Measurements from ENCODE around the gene C1orf210. TPM values are rescaled to one million over a fixed set of nuclear protein-coding genes. Genes with fewer than 3 reads are reported as not detected.
A peak's percentile ranks its signal among the peaks of the same experiment; 100 is the strongest.

C1orf210 gene
- total and polyA plus RNA-seq, 3 experiments from 2014 or later = not detected

DNA sequence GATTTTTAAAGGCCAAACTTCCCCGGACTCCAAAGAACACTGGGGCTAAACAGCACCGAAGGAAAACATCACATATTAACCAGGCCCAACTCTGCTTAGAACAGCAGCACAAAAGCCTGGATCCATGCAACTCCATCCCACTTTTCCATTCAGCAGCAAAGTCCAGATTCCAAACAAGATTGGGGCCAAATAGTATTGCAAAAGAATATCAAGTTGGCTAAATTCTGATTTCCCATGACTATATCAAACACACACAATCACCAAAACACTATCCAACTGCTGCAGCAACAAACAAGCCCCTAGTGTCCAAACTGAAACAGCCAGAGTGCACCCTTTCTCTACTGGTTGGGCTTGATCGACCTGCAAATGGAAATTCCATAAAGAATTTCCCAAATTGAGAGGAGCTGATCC lies 35.0 kb downstream of the C1orf210 start:
- H3K36me3 Mint-ChIP-seq = no peaks in the 10 kb centered on the region
- ChIA-PET CTCF (no interaction called here), POLR2A (no interaction called here)
- H3K27ac Mint-ChIP-seq = no peak overlapping the region
- Histone ChIP-seq H3K27ac (ENCODE audit: low read depth, low read length) (no peak overlapping the region), H3K4me3 (ENCODE audit: low read length) (no peak overlapping the region), H3K36me3 (ENCODE audit: insufficient read depth, low read length) (no peaks in the 10 kb centered on the region), H3K4me1 (ENCODE audit: insufficient read depth, low read length) (no peaks in the 10 kb centered on the region), H3K9me3 (ENCODE audit: low read length) (no peaks in the 10 kb centered on the region), H3K27me3 (ENCODE audit: insufficient read depth, low read length, poor library complexity, severe bottlenecking) (no peaks in the 10 kb centered on the region)
- no peaks in the 10 kb centered on the region for H3K4me1 Mint-ChIP-seq
- no peak overlapping the region for H3K4me3 Mint-ChIP-seq
- H3K27me3 Mint-ChIP-seq = peaks cover 2 to 27% of the 10 kb centered on the region in 2 donors
- H3K9me3 Mint-ChIP-seq = no peaks in the 10 kb centered on the region
- DNase-seq = no peak

DNA sequence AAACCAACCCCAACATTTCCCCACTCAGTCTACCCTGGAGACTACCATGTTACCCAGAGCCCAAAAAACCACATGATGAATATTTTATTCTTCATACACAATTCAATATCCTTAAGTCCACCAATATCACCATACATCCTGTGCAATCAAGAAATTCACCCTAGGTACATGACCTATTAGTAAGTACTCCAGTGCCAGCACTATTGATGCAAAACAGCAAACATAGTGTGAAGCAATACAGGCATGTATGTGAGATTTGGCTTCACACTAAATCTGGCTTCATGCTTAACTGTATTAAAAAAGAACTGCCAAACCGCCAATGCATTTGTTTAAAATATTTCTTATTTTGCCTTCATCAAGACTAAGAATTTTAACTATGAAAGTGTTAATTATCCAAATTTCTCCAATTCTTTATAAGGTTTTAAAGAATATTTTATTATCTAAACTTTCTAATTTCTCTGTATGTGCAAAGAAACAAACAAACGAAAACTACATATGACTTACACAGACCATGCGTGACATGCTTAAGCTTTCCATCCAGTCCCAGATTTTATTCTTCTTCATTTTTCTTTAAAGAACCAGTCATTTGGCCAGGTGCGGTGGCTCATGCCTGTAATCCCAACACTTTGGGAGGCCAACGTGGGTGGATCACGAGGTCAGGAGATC lies 38.0 kb downstream of the C1orf210 start:
- Mint-ChIP-seq H3K4me1 (no peaks in the 10 kb centered on the region), H3K27me3 (peaks cover 5 to 22% of the 10 kb centered on the region in 2 donors), H3K4me3 (no peak overlapping the region), H3K36me3 (no peaks in the 10 kb centered on the region), H3K9me3 (no peaks in the 10 kb centered on the region), H3K27ac (peak overlapping the region in 1 of 8 donors; percentile 0)
- H3K9me3 ChIP-seq (ENCODE audit: low read length) = no peaks in the 10 kb centered on the region
- H3K27me3 ChIP-seq (ENCODE audit: insufficient read depth, low read length, poor library complexity, severe bottlenecking) = no peaks in the 10 kb centered on the region
- POLR2A ChIA-PET = no interaction called here
- CTCF ChIA-PET = no interaction called here
- H3K36me3 ChIP-seq (ENCODE audit: insufficient read depth, low read length) = no peaks in the 10 kb centered on the region
- H3K4me1 ChIP-seq (ENCODE audit: insufficient read depth, low read length) = no peaks in the 10 kb centered on the region
- no peak for DNase-seq
- no peak overlapping the region for H3K4me3 ChIP-seq (ENCODE audit: low read length)
- H3K27ac ChIP-seq (ENCODE audit: low read depth, low read length) = no peak overlapping the region

DNA sequence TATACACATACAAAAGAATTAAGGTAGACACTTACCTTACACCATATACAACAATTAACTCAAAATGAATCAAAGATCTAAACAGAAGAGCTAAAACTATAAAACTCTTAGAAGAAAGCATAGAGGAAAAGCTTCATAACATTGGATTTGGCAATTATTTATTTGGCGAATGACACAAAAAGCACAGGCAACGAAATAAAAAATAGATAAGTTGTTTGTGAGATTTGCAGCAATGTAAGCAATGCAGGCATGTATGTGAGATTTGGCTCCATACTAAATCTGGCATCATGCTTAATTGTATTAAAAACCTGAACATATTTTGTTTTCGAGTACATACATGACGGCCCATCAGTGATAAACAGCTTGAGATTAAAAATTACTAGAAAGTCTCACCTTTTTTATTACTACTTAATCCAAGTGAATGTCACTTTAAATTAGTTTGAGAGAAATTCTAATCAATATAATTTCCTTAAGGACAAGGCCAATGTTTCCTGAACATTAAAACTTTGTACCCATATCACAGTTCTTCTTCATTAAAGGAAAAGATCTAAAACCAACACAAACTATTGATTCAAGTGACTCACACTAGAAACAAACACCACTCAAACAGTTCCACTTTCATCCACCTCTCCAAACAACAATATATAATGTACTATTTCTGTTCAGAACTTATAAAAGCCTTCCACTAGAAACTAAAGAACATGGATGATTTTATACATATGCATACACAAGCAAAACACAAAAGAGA lies 38.7 kb downstream of the C1orf210 start:
- ChIA-PET CTCF (no interaction called here), POLR2A (no interaction called here)

DNA sequence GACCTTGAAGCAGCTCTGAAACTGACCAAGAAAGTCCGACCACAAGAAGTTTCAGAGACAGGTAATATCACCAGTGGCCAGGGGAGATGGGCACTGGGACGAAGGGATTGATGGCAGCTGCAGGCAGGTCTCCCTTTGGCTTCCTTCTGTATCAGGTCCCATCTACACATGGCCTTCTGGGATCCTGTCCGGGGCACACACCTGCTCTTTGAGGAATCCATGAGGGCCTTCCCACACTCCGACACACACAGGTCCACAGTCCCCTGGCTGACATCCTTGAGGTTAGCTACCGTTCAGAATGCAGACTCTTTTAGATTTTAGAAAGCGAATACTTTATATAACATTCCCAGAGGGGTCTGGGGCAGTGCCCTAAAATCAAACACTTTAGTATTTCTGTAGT lies 42.1 kb downstream of the C1orf210 start:
- Histone ChIP-seq H3K4me1 (ENCODE audit: insufficient read depth, low read length) (no peaks in the 10 kb centered on the region), H3K9me3 (ENCODE audit: low read length) (no peaks in the 10 kb centered on the region), H3K27me3 (ENCODE audit: insufficient read depth, low read length, poor library complexity, severe bottlenecking) (no peaks in the 10 kb centered on the region), H3K36me3 (ENCODE audit: insufficient read depth, low read length) (no peaks in the 10 kb centered on the region), H3K27ac (ENCODE audit: low read depth, low read length) (no peak overlapping the region), H3K4me3 (ENCODE audit: low read length) (no peak overlapping the region)
- ChIA-PET POLR2A (no interaction called here), CTCF (interaction anchor here (1.1 kb wide), 1 partner anchor 171 kb away, joined by 5 read pairs; no protein-coding TSS in a partner anchor)
- Mint-ChIP-seq H3K27ac (no peak overlapping the region), H3K36me3 (no peaks in the 10 kb centered on the region), H3K4me1 (peaks cover 0 to 3% (median 0%) of the 10 kb centered on the region in 3 donors), H3K4me3 (no peak overlapping the region), H3K27me3 (peaks cover 5 to 12% of the 10 kb centered on the region in 2 donors), H3K9me3 (no peaks in the 10 kb centered on the region)
- no peak for DNase-seq

More for the DNA sequence above, 38.7 kb downstream of the C1orf210 start:
- DNase-seq = no peak
- Mint-ChIP-seq H3K4me3 (no peak overlapping the region), H3K36me3 (no peaks in the 10 kb centered on the region), H3K9me3 (no peaks in the 10 kb centered on the region), H3K27me3 (peaks cover 7 to 22% of the 10 kb centered on the region in 2 donors), H3K27ac (peak overlapping the region in 1 of 8 donors; percentile 0), H3K4me1 (no peaks in the 10 kb centered on the region)
- Histone ChIP-seq H3K36me3 (ENCODE audit: insufficient read depth, low read length) (no peaks in the 10 kb centered on the region), H3K27ac (ENCODE audit: low read depth, low read length) (no peak overlapping the region), H3K4me1 (ENCODE audit: insufficient read depth, low read length) (no peaks in the 10 kb centered on the region), H3K27me3 (ENCODE audit: insufficient read depth, low read length, poor library complexity, severe bottlenecking) (no peaks in the 10 kb centered on the region), H3K9me3 (ENCODE audit: low read length) (no peaks in the 10 kb centered on the region), H3K4me3 (ENCODE audit: low read length) (no peak overlapping the region)

DNA sequence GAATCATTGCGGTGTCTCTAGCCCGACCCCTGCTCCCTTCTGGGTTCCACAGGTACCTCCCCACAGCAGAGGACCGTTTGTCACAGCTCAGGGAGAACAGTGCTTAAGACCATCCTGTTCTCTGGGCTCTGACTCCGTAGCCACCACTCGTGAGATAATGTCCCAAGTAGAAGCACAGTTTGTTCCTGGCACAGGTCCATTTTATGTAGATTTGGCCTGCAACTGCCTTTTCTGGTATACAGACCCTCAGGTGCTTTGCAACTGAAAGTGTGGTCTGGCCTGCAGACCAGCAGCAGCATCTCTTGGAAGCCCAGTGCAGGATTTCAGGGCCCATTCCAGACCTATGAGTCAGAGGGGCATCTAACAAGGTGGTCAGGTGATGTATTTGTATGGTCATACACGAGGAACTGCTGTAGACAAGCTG lies 44.0 kb downstream of the C1orf210 start:
- H3K9me3 ChIP-seq (ENCODE audit: low read length) = no peaks in the 10 kb centered on the region
- no peak overlapping the region for H3K27ac Mint-ChIP-seq
- H3K9me3 Mint-ChIP-seq = peaks cover 0 to 1% (median 0%) of the 10 kb centered on the region in 5 donors
- no peak for DNase-seq
- no peaks in the 10 kb centered on the region for H3K36me3 ChIP-seq (ENCODE audit: insufficient read depth, low read length)
- POLR2A ChIA-PET = no interaction called here
- no peak overlapping the region for H3K4me3 ChIP-seq (ENCODE audit: low read length)
- no peaks in the 10 kb centered on the region for H3K36me3 Mint-ChIP-seq
- H3K4me1 ChIP-seq (ENCODE audit: insufficient read depth, low read length) = no peaks in the 10 kb centered on the region
- peaks cover 5 to 7% of the 10 kb centered on the region in 2 donors for H3K27me3 Mint-ChIP-seq
- CTCF ChIA-PET = no interaction called here
- peaks cover 0 to 3% (median 0%) of the 10 kb centered on the region in 3 donors for H3K4me1 Mint-ChIP-seq
- no peaks in the 10 kb centered on the region for H3K27me3 ChIP-seq (ENCODE audit: insufficient read depth, low read length, poor library complexity, severe bottlenecking)
- H3K4me3 Mint-ChIP-seq = no peak overlapping the region
- H3K27ac ChIP-seq (ENCODE audit: low read depth, low read length) = no peak overlapping the region

DNA sequence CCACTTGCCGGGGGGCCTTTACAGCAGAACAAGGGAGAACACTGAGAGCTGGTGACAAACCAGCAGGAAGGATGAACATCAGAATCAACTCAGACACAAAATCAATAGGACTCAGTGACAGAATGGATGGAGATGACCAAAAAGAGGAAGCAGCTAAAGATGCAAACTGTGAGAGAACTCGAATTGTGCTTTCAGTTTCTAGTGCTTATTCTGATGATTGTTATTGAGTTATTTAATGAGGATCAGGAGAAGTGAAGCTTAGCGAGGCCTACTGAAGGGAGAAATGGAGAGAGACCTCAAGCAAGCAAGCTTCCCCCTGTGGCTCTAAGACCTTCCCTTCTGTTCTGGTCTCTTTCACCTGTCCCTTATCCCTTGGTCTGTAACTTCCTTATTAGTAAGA lies 45.9 kb downstream of the C1orf210 start:
- DNase-seq = no peak
- Mint-ChIP-seq H3K36me3 (no peaks in the 10 kb centered on the region), H3K27me3 (peaks cover 5 to 11% of the 10 kb centered on the region in 2 donors), H3K4me1 (peaks cover 0 to 3% (median 0%) of the 10 kb centered on the region in 3 donors), H3K27ac (no peak overlapping the region), H3K4me3 (no peak overlapping the region), H3K9me3 (peaks cover 0 to 1% (median 0%) of the 10 kb centered on the region in 5 donors)
- H3K9me3 ChIP-seq (ENCODE audit: low read length) = no peaks in the 10 kb centered on the region
- no peak overlapping the region for H3K4me3 ChIP-seq (ENCODE audit: low read length)
- H3K36me3 ChIP-seq (ENCODE audit: insufficient read depth, low read length) = no peaks in the 10 kb centered on the region
- H3K27ac ChIP-seq (ENCODE audit: low read depth, low read length) = no peak overlapping the region
- CTCF ChIA-PET = interaction anchor here (1.6 kb wide), 1 partner anchor 175 kb away, joined by 6 read pairs; no protein-coding TSS in a partner anchor
- POLR2A ChIA-PET = no interaction called here
- H3K4me1 ChIP-seq (ENCODE audit: insufficient read depth, low read length) = no peaks in the 10 kb centered on the region
- H3K27me3 ChIP-seq (ENCODE audit: insufficient read depth, low read length, poor library complexity, severe bottlenecking) = no peaks in the 10 kb centered on the region

DNA sequence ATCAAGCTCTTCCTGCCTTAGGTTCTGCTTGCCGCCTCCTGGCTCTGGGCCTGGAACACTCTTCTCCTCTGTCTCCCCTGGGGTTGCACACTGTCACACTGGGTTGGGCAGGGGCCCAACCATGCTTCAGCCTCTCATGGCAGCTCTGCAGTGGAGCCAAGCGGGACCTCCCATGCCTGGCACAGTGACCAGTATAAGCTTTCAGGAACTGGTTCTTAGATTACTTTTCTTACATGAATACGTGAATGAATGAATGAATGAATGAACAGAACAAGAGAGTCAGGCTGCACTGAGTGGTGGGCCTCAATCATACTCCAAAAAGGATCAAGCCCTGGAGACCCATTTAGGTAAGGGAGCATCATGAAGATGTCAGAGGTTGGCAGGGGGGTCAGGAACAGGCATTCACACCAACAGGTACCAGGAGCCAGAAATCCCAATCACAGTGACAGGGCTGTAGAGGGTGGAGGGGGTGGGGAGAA lies 46.4 kb downstream of the C1orf210 start:
- peaks cover 0 to 3% (median 0%) of the 10 kb centered on the region in 3 donors for H3K4me1 Mint-ChIP-seq
- POLR2A ChIA-PET = no interaction called here
- H3K27ac Mint-ChIP-seq = peak overlapping the region in 1 of 8 donors; percentile 81
- Histone ChIP-seq H3K4me3 (ENCODE audit: low read length) (no peak overlapping the region), H3K4me1 (ENCODE audit: insufficient read depth, low read length) (no peaks in the 10 kb centered on the region), H3K27me3 (ENCODE audit: insufficient read depth, low read length, poor library complexity, severe bottlenecking) (no peaks in the 10 kb centered on the region), H3K36me3 (ENCODE audit: insufficient read depth, low read length) (no peaks in the 10 kb centered on the region), H3K9me3 (ENCODE audit: low read length) (no peaks in the 10 kb centered on the region), H3K27ac (ENCODE audit: low read depth, low read length) (no peak overlapping the region)
- no peak overlapping the region for H3K4me3 Mint-ChIP-seq
- H3K27me3 Mint-ChIP-seq = peaks cover 5 to 7% of the 10 kb centered on the region in 2 donors
- H3K36me3 Mint-ChIP-seq = no peaks in the 10 kb centered on the region
- DNase-seq = no peak
- H3K9me3 Mint-ChIP-seq = peaks cover 0 to 1% (median 0%) of the 10 kb centered on the region in 5 donors
- CTCF ChIA-PET = interaction anchor here (1.6 kb wide), 1 partner anchor 176 kb away, joined by 6 read pairs; no protein-coding TSS in a partner anchor

DNA sequence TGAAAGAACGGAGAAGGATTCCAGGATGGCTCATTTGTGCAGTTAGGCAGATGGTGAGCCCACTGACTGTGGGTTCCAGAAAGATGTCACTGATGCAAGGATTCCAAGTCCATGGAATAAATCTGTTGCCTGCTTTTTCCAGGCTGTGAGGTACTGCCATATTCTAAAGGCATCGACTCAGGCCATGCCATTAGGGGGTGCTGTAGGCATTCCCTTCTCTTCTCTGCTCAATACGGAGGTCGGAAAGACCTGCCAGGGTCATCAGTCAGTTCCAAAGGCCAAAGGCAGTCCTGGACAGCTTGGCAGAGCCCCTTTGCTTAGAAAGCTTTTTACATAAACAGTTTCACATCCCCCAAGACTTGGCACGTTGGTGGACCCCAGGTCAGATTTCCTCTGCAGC lies 47.3 kb downstream of the C1orf210 start:
- H3K4me1 Mint-ChIP-seq = peaks cover 0 to 3% (median 0%) of the 10 kb centered on the region in 3 donors
- no peaks in the 10 kb centered on the region for H3K27me3 ChIP-seq (ENCODE audit: insufficient read depth, low read length, poor library complexity, severe bottlenecking)
- no peak overlapping the region for H3K4me3 Mint-ChIP-seq
- DNase-seq = no peak
- peaks cover 3 to 4% of the 10 kb centered on the region in 2 donors for H3K27me3 Mint-ChIP-seq
- H3K4me1 ChIP-seq (ENCODE audit: insufficient read depth, low read length) = no peaks in the 10 kb centered on the region
- H3K36me3 Mint-ChIP-seq = no peaks in the 10 kb centered on the region
- POLR2A ChIA-PET = no interaction called here
- H3K9me3 Mint-ChIP-seq = peaks cover 0 to 1% (median 0%) of the 10 kb centered on the region in 5 donors
- H3K27ac ChIP-seq (ENCODE audit: low read depth, low read length) = no peak overlapping the region
- peak overlapping the region in 1 of 8 donors; percentile 1 for H3K27ac Mint-ChIP-seq
- H3K36me3 ChIP-seq (ENCODE audit: insufficient read depth, low read length) = no peaks in the 10 kb centered on the region
- H3K4me3 ChIP-seq (ENCODE audit: low read length) = no peak overlapping the region
- CTCF ChIA-PET = no interaction called here
- no peaks in the 10 kb centered on the region for H3K9me3 ChIP-seq (ENCODE audit: low read length)

Measured in CD8-positive, alpha-beta memory T cell (primary cell).